GM10847 (cell line): ENCODE data around the gene SOX13.

Source experiments
- POLR2A ChIP-seq: IDR thresholded peaks from 2 replicates; pipeline ENCODE4 v1.6.1; 2011; ENCODE audit not compliant: insufficient read length; ENCODE audit errors: extremely low read depth

The SOX13 gene

DNA sequence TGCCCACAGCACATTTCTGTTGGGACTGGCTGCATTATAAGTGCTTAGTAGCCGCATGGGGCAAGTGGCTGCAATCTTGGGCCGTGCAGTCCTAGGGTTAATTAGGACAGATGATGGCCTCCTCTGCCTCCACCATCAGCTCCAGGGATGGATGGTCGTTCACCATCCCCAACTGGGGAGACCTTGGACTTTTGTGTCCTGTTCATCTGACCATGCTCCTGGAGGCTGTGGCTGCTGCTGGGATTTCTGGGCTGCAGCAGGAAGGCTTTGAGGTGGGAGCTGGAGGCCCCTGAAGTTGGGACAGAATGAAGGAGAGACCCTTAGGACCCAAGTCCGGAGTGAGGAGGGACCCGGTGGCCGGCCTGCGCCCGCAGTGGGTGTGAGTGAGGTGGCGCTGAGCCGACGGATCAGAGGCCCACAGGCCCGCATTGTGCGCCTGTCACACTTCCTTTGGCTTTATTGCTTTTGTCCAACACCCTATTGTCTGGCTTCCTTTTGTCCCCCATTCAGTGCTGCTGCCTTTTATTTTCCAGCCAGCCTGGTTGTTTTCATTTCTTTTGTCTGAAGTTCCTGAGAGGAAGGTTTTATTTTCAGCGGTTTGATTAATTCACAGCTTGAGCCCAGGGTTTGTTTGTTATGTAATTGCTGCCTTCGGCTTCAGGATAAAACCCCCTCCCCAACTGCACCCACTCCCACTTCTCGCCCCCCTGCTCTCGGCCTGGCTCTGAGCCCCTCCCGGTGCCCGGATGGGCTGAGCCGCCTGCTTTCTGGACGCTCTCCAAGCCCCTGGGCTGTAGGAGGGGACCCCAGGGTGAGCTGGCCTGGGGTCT lies 35.6 kb downstream of the SOX13 start:
- TF ChIP-seq POLR2A: no peak

DNA sequence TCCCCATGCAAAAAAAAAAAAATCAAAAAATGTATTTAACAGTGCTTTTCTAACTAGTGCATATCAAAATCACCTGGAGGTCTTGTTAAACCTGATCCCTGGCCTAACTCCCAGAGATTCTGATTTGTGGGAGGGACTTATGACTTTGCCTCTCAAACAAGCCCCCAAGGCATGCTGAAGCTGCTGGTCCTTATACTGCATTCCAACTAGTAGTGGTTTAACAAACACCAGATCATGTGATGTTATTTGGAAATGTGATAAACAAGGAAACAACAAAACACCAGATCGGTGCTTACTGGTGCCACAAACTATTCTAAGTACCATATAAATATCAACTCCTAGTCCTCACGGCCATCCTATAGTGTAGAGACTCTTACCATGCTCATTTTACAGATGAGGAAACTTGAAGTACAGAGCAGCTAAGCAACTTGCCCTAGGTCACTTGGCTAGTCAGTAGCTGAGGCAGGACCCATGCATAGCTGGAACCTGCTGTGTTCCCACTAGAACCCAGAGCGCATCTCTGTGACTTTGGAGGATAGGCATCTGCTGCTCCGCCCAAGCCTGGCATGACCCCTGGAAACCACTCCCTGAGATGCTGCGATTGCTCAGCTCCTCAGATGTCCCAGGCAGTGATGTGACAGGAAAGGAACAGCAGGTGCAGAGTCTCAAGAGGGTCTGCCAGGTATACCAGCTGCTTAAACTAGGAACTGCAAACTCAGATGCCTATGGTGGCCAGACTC lies 38.1 kb downstream of the SOX13 start:
- no peak for TF ChIP-seq POLR2A

DNA sequence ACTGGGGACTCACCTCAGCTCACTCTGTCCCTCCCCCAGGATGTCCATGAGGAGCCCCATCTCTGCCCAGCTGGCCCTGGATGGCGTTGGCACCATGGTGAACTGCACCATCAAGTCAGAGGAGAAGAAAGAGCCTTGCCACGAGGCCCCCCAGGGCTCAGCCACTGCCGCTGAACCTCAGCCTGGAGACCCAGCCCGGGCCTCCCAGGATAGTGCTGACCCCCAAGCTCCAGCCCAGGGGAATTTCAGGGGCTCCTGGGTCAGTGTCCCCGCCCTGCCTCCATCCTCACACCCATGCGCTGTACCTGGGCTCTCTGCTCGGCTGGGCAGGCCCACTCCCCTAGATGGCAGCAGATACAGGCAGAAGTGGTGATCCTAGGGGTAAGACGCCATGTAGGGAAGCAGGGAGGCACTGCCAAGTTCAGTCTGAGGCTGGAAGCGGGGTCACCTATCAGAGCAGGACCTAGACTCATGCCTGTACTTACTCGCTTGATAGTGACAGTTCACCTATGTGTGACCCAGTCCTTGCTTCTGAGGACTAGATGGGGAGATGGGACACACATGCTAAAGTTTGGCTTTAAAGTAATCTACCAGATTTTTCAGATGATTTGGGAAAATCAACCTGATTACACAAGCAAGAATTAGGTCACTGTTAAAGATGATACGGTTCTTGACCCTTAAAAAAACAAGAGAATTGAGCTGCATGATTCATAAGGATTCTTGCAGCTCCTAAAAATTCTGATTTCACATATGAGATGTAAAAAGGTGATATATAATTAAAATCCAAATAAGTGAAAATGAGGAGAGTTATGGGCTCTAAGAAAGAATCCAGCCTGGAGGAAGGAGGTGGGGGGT lies 40.2 kb downstream of the SOX13 start:
- no peak for TF ChIP-seq POLR2A

DNA sequence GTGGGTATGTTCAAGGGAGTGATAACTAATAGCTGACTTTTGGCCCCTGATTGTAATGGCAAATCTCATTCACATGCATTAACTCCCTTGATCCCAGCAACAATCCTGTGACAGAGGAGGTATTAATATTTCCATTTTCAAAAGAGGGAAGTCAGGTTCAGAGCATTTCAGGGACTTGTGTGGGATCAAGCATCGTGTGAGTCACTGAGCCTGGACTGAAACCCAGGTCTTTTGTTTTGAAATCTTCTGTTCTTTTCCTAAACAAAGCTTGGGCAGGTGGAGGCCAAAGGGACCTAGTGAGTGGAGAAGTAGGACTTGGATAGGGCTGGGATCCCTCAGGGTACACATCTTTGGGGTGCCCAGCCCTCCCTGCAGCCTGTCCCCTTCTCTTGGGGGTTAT lies 41.0 kb downstream of the SOX13 start:
- no peak for TF ChIP-seq POLR2A

DNA sequence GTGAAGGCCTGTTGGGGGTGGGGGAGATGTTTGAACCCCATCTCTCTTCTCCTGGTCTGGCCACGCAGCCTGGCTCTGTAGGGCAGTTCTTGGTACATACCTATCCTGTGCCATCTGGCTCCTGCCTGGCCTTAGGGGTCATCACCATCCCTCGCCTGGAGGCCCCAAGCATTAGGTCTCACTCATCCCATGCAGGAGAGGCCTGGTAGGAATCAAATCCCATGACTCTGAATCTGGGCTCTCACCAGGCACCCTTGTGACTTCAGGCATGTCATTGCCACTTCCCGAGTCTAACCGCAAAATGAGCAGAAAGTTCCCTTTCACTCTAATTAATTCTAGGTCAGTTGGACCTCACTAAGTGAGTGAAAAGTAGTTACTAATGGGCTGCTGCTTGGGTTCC lies 41.7 kb downstream of the SOX13 start:
- TF ChIP-seq POLR2A: no peak

DNA sequence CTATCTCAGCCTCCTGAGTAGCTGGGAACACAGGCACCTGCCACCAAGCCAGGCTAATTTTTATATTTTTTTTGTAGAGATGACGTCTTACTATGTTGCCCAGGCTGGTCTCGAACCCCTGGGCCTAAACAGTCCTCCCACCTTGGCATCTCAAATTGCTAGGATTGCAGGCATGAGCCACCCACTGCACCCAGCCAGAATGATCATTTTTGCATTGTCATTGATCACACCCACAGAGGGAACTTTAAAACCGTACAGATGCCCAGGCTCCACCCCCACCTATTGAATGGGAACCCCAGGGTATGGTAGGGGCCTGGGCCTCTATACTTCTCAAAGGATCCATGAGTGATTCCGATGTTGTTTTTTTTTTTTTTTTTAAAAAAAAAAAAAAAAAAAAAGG lies 42.2 kb downstream of the SOX13 start:
- no peak for TF ChIP-seq POLR2A

DNA sequence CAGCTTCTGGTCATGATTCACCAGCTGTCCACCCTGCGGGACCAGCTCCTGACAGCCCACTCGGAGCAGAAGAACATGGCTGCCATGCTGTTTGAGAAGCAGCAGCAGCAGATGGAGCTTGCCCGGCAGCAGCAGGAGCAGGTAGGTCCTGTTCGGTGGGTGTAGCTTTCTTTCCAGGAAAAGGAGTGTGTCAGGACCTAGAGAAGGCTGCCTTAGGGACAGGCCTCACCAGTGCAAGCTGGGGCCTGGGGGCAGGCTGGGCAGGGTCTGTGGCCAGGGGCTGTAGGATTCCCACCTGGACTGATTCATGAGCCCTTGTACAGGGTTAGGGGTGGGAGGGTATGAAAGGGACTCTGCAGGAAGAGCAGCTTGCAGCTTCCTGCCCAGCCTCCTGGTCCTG lies 43.6 kb downstream of the SOX13 start:
- no peak for TF ChIP-seq POLR2A

DNA sequence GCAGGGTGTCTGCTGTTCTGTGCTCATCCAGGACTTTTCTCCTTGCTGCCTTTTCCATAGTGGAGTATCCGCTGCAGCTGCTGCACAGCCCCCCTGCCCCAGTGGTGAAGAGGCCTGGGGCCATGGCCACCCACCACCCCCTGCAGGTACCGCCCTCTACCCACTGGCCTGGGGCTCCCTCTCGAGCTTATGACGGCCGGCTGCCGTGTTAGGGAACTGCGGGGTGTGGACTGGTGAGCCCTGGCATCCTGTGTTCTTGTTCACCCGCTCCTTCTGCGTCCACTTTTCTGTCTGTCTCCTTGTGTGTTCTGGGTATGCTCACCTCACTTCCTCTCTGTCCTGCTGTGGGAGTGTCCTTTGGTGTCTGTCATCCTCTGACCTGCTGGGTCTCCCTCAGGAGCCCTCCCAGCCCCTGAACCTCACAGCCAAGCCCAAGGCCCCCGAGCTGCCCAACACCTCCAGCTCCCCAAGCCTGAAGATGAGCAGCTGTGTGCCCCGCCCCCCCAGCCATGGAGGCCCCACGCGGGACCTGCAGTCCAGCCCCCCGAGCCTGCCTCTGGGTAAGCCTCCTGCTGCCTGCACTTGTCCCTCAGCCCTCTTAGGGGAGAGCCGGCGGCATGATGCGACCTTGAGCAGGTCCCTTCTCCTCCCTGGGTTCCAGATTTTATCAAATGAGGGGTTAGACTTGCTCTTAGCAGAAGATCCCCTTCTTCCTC lies 49.1 kb downstream of the SOX13 start:
- TF ChIP-seq POLR2A: no peak

DNA sequence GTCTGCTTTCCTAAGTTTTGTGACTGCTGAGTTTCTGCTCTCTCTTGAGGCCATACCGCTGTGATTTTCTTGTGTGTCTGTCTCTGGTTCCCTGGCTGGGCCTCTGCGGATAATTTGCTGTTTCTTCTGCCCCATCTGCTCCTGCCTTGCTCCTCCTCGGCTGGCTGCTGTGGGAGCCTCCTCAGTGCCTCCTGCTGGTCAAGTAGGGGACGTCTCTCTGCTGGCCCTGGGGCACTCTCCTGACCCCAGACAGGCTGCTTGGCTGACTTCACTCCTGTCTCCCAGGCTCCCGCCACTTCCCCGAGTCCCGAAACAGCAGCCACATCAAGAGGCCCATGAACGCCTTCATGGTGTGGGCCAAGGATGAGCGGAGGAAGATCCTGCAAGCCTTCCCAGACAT lies 50.5 kb downstream of the SOX13 start:
- TF ChIP-seq POLR2A: no peak

DNA sequence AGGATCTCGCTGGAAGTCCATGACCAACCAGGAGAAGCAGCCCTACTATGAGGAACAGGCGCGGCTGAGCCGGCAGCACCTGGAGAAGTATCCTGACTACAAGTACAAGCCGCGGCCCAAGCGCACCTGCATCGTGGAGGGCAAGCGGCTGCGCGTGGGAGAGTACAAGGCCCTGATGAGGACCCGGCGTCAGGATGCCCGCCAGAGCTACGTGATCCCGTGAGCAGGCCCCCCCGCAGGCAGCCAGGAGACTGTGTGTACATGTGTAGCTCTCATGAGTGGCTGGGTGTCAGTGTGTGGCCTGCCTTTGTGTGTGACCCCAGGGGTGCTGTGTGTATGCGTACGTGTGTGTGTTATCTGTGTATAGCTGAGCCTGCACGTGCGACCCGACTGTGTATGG lies 51.7 kb downstream of the SOX13 start:
- TF ChIP-seq POLR2A: no peak

DNA sequence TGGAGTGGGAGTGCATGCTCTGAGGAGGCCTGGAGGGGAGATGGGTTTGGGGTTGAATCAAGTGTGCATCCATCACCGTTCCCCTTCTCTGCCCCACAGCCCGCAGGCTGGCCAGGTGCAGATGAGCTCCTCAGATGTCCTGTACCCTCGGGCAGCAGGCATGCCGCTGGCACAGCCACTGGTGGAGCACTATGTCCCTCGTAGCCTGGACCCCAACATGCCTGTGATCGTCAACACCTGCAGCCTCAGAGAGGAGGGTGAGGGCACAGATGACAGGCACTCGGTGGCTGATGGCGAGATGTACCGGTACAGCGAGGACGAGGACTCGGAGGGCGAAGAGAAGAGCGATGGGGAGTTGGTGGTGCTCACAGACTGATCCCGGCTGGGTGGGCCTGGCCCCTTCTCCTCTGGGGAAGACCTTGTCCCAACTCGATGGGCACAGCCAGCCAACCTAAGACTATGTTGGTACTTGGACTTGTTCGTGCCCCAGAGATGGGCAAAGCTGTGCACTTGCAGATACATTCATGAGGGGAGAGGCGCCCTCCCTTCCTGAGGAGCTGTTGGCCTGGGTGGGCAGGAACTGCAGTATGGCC lies 52.9 kb downstream of the SOX13 start:
- TF ChIP-seq POLR2A: no peak

DNA sequence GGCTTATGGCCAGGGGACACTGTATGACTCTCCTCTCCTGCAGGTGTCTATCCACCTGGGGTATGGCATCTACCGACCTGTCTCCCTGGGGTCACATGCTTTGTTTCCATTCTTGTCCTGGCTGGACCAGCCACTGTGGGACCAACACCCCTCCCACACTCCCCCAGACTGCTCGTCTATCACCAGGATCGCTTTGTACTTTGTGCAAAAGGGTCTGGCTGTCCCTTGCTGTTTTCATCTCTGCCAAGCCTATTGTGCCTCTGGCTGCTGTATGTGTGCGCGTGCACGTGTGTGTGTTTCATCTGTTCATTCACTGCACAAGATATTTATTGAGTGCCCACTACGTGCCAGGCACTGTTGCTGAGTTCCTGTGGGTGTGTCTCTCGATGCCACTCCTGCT lies 53.5 kb downstream of the SOX13 start:
- no peak for TF ChIP-seq POLR2A

DNA sequence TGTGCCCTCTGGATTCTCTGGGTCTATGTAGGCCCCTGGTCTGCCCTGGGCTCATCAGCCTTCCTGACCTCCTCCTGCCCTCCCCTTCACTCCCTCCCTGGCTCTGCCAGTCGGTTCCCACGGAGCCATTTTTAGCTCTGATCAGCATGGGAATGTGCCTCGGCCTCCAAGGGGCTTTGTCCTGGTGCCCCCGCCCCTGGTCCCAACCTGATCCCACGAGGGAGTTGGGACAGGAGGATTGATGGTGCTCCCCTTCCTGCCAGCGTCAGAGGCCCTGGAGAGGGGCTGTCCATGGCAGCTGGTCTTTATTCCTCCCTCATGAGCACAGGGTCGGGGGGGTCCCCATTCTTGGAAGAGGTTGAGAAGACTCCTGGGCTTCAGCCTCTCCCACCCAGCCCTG lies 54.0 kb downstream of the SOX13 start:
- TF ChIP-seq POLR2A: no peak

DNA sequence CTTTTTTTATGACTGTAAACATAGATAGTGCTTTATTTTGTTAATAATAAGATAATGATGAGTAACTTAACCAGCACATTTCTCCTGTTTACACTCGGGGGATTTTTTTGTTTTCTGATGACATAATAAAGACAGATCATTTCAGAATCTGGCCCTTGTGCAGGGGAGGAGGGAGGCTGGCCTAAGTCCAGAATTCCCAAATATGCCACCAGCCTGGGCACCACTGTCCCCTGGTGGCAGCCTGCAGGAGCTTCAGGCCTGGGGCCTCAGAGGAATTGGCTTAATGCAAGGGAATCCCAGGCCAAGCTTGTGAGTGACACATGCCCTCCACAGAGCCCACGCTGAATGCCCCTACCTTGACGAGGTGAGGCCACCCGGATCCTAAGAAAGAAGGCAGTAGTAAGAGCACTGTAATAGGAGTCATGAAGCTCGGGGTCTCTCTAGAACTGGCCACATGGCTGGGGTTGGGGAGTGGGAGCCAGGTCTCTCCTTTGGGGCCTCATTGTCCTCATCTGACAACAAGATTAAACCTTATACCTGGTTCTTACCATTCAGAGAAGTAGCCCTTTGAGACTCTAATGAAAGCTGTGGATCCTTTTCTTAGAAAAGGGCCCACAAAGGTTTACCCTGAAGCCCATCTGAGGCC lies 54.8 kb downstream of the SOX13 start:
- no peak for TF ChIP-seq POLR2A
